HEK293T (cell line): ENCODE measurements around the gene MAEL.
A peak's percentile ranks its signal among the peaks of the same experiment; 100 is the strongest.

Source experiments
- CTCF ChIA-PET: fragments of 350-600 bp; formaldehyde crosslinking; extraction: SDS; loops from one replicate; lab custom pipeline; 2021; ENCODE audit warnings: antibody characterized with exemption, inconsistent platforms; lab: Yijun Ruan, JAX
- POLR2A ChIA-PET: fragments of 350-600 bp; formaldehyde crosslinking; extraction: SDS; loops from one replicate; lab custom pipeline; 2020; ENCODE audit warnings: antibody characterized with exemption, inconsistent platforms; lab: Yijun Ruan, JAX
- DNase-seq: peaks from one replicate; pipeline ENCODE4 v3.0.0; 2012; ENCODE audit warnings: mixed read lengths; ENCODE audit errors: extremely low spot score
- ARNT ChIP-seq: fragments of 450-650 bp; IDR thresholded peaks from 2 replicates; pipeline ENCODE4 v1.6.1; 2017; ENCODE audit warnings: mild to moderate bottlenecking
- BHLHE40 ChIP-seq: fragments of 450-650 bp; IDR thresholded peaks from 2 replicates; pipeline ENCODE4 v1.6.1; 2016; ENCODE audit warnings: mild to moderate bottlenecking, moderate library complexity, borderline replicate concordance
- CTBP1 ChIP-seq: fragments of 450-650 bp; IDR thresholded peaks from 2 replicates; pipeline ENCODE4 v1.6.1; 2016; ENCODE audit warnings: borderline replicate concordance
- ELF4 ChIP-seq: fragments of 450-650 bp; IDR thresholded peaks from 2 replicates; pipeline ENCODE4 v1.6.1; 2017; ENCODE audit warnings: antibody characterized with exemption
- FOXA1 ChIP-seq: fragments of 450-650 bp; IDR thresholded peaks from 2 replicates; pipeline ENCODE4 v1.6.1; 2016; ENCODE audit warnings: mild to moderate bottlenecking
- FOXK2 ChIP-seq: fragments of 450-650 bp; IDR thresholded peaks from 2 replicates; pipeline ENCODE4 v1.6.1; 2016; ENCODE audit warnings: mild to moderate bottlenecking
- FOXM1 ChIP-seq: fragments of 450-650 bp; IDR thresholded peaks from 2 replicates; pipeline ENCODE4 v1.6.1; 2017; ENCODE audit warnings: mild to moderate bottlenecking, borderline replicate concordance
- HDGF ChIP-seq: fragments of 450-650 bp; IDR thresholded peaks from 2 replicates; pipeline ENCODE4 v1.6.1; 2017; ENCODE audit warnings: antibody characterized with exemption, borderline replicate concordance
- L3MBTL2 ChIP-seq: fragments of 450-650 bp; conservative IDR thresholded peaks from 2 replicates; pipeline ENCODE4 v1.6.1; 2016; ENCODE audit warnings: mild to moderate bottlenecking
- LEF1 ChIP-seq: fragments of 450-650 bp; IDR thresholded peaks from 2 replicates; pipeline ENCODE4 v1.6.1; 2017; ENCODE audit warnings: mild to moderate bottlenecking, borderline replicate concordance
- NFRKB ChIP-seq: fragments of 450-650 bp; IDR thresholded peaks from 2 replicates; pipeline ENCODE4 v1.6.1; 2016; ENCODE audit warnings: mild to moderate bottlenecking, moderate library complexity
- SP1 ChIP-seq: fragments of 450-650 bp; IDR thresholded peaks from 2 replicates; pipeline ENCODE4 v1.6.1; 2017
- SUZ12 ChIP-seq: fragments of 450-650 bp; IDR thresholded peaks from 2 replicates; pipeline ENCODE4 v1.6.1; 2016; ENCODE audit warnings: mild to moderate bottlenecking
- TARDBP ChIP-seq: fragments of 450-650 bp; IDR thresholded peaks from 2 replicates; pipeline ENCODE4 v1.6.1; 2016
- ZNF384 ChIP-seq: fragments of 450-650 bp; IDR thresholded peaks from 2 replicates; pipeline ENCODE4 v1.6.1; 2016
- TF ChIP-seq, protein P1 (sequence below): fragments of 450-650 bp; IDR thresholded peaks from 2 replicates; pipeline ENCODE4 v1.6.1; 2016

MAEL gene

DNA sequence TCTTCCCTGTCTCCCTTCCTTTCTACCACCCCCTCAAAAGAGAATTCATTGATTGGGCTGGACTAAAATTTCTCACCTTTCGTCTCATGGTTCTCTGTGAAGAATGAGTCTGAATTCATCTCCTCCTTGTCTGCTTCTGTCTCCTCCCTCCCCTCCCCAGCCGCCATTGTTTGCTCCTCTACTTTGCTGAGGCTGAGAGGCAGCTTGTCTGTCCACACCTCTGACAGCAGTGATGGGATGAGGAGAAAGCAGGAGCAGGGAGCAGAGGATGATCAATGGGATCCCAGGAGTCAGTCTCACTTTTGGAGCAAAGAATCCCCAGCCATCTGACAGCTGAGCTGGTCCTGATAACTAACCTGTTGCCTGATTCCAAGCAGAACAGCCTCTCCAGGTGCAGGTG, 16.3 kb upstream of the MAEL start:
- no peak for DNase-seq
- ChIA-PET POLR2A (no interaction called here), CTCF (interaction anchor here (0.6 kb wide), 1 partner anchor 68 kb away, joined by 4 read pairs; no protein-coding TSS in a partner anchor)
- TF ChIP-seq L3MBTL2 (no peak), ARNT (no peak), FOXA1 (no peak), LEF1 (no peak), CTBP1 (no peak), TARDBP (no peak), NFRKB (no peak), ELF4 (no peak), HDGF (no peak), SP1 (no peak), ZNF384 (no peak), FOXM1 (no peak), FOXK2 (no peak), SUZ12 (no peak), BHLHE40 (no peak)
- TF ChIP-seq, protein P1, sequence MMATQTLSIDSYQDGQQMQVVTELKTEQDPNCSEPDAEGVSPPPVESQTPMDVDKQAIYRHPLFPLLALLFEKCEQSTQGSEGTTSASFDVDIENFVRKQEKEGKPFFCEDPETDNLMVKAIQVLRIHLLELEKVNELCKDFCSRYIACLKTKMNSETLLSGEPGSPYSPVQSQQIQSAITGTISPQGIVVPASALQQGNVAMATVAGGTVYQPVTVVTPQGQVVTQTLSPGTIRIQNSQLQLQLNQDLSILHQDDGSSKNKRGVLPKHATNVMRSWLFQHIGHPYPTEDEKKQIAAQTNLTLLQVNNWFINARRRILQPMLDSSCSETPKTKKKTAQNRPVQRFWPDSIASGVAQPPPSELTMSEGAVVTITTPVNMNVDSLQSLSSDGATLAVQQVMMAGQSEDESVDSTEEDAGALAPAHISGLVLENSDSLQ: no peak

DNA sequence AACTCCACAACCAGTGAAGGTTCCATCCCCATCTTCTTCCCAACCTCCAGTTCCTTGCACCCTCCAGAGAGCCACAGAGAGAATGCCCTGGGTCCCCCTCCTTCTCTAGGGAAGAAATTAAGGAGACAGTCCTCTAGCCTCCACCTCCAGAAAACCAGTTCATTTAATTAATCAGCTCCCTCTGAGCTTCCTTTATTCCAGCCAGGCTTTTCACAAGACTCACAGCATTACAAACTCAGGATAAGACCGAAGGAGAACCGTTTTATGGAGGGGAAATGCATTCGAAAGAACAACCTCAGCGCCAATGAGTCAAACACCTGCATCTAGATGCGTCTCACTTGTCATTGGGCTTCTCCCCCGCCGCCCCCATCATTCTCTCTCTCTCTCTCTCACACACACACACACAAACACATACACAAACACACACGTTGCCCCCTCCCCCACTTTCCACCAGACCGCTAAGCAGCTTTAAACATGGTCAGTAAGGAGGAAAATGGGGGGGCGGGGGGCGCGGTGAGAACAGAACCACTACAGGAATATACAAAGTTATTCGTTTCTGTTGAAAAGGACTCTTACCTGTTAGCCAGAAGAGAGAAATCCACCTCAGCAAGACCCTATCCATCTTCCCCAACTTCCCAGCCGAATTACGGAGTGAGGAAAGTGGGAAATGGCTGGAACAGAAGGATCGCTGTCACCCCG, 14.3 kb upstream of the MAEL start:
- no peak for DNase-seq
- TF ChIP-seq CTBP1 (0 out of 2 replicates have a peak, but pooled peaks have one; percentile 19), BHLHE40 (no peak)
- ChIA-PET POLR2A (interaction anchor here (0.6 kb wide), 2 partner anchors 66 to 260 kb away, joined by 3 read pairs; no protein-coding TSS in a partner anchor), CTCF (interaction anchor here (0.5 to 0.7 kb wide), 3 partner anchors 30 to 713 kb away, joined by 3 read pairs; no protein-coding TSS in a partner anchor)

DNA sequence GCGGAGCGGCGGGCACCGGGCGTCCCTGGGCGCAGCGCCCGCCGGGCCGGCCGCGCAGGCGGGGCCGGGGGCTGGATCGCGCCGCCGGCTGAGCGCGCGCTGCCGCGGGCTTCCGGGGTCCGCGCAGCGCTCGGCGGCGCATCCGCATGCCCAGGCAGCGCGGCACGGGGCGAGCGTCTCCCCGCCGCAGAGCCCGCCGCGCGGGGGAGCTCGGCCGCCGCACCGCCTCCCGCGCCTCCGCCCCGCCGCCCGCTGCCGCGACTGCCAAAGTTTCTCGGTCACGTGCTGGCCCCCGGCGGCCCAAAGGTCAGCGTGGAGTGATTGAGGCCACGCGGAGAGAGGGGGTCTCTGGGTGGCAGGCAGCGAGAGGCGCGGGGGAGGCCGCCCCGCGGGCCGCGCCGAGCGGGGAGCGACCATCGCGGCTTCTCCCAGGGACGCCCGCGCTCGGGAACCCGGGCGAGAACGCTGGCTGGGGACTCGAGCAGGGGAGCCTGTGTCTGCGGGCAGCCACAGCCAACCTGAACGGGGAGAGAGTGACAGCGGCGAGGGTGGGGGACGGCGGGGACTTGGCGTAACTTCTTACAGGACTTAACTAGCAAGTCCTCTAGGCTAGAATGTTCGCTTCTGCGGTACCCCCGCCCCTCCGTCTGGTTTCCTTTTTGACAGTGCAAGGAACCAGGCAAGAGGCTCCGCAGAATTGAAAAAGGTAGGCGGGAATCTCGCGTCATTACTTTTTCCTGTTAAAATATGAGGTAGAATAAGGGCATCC, 13.5 kb upstream of the MAEL start, which contains the start of gene ILDR2:
TSS of gene ILDR2 (minus strand) at position 180 of the 769 bp plus-strand sequence. CDS start 272 bp downstream, outside the sequence.
- CTCF ChIA-PET: no interaction called here
- peak; percentile 74 for DNase-seq
- TF ChIP-seq ARNT (peak; percentile 10; the same call in 1 of the 2 replicates), CTBP1 (no peak), FOXA1 (no peak), L3MBTL2 (peak; percentile 68), HDGF (no peak), ELF4 (no peak), SUZ12 (no peak), BHLHE40 (no peak), FOXK2 (no peak)
- TF ChIP-seq, protein P1: peak; percentile 46

DNA sequence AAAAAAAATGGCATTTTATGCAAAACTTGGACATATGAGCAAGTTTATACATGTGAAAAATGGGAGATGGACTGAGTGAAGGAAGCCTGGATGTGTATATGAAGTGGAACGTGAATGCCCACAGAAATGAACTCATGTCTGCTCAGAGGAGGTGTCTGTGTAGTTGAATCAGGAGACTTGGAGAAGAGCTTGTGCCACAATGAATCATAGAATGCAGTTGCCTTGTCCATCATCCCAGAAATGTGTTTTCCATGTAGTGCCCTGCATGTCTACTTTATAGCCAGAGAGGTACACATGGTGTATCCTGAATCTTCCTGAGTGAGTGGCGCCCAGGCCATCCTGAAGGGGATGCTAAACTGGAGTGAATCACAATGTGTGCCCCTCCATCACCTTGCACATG, 11.1 kb upstream of the MAEL start:
- POLR2A ChIA-PET: no interaction called here
- DNase-seq: no peak
- no peak for TF ChIP-seq ZNF384
- TF ChIP-seq SP1: no peak
- TF ChIP-seq BHLHE40: no peak
- no peak for TF ChIP-seq CTBP1
- TF ChIP-seq ELF4: no peak
- no peak for TF ChIP-seq NFRKB
- no peak for TF ChIP-seq FOXK2
- TF ChIP-seq HDGF: no peak
- TF ChIP-seq, protein P1: no peak
- no peak for TF ChIP-seq LEF1
- TF ChIP-seq ARNT: no peak
- TF ChIP-seq L3MBTL2: no peak
- TF ChIP-seq SUZ12: no peak
- TF ChIP-seq FOXM1: no peak
- CTCF ChIA-PET: no interaction called here

More for the DNA sequence above, 13.5 kb upstream of the MAEL start, which contains the start of gene ILDR2:
- POLR2A ChIA-PET: interaction anchor here (0.6 to 1.0 kb wide), 3 partner anchors 66 to 259 kb away, joined by 3 read pairs; no protein-coding TSS in a partner anchor

DNA sequence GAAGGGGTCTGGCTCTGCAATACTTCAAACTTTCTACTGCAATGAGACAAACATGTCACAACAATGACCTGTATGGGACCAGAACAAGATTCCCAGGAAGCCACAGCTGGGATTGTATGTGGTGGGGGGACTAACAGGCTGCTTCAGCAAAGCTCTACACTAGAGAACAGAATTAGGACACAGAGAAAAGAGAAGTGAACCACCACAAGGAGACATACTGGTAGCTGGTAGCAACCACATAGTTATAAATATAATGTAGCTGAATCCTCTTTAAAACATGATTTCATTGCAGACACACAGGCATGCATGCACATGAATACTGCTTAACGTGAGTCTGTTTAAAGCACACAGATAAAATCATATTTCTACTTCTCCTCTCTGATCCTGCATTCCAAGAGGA, 10.3 kb upstream of the MAEL start:
- DNase-seq: no peak
- ChIA-PET POLR2A (no interaction called here), CTCF (interaction anchor here (0.9 kb wide), 1 partner anchor 80 kb away, joined by 3 read pairs; no protein-coding TSS in a partner anchor)
- no peak for TF ChIP-seq ELF4
- TF ChIP-seq CTBP1: no peak
- no peak for TF ChIP-seq HDGF
- TF ChIP-seq FOXK2: no peak
- TF ChIP-seq FOXA1: no peak
- TF ChIP-seq SP1: no peak
- TF ChIP-seq, protein P1: no peak
- no peak for TF ChIP-seq L3MBTL2
- TF ChIP-seq TARDBP: no peak
- no peak for TF ChIP-seq LEF1
- no peak for TF ChIP-seq BHLHE40
- TF ChIP-seq NFRKB: no peak
- TF ChIP-seq ZNF384: no peak
- no peak for TF ChIP-seq SUZ12
- no peak for TF ChIP-seq FOXM1
- no peak for TF ChIP-seq ARNT
